ENCODE measurements around the gene HSPD1. TPM values are rescaled to one million over a fixed set of nuclear protein-coding genes. Genes with fewer than 3 reads are reported as not detected.

HSPD1 gene
- total RNA-seq, 1 donor from 2014 or later, result 326 TPM

- no peak overlapping the region for H3K4me3 Mint-ChIP-seq
- H3K27me3 Mint-ChIP-seq (ENCODE audit: low read depth), result no peaks in the 10 kb centered on the region
- no peak for DNase-seq (ENCODE audit: low spot score in 2 of 2, unreplicated experiment in 2 of 2)
- H3K9me3 Mint-ChIP-seq, result no peaks in the 10 kb centered on the region
- H3K36me3 Mint-ChIP-seq, result peaks cover 19% of the 10 kb centered on the region
- H3K27ac Mint-ChIP-seq, result no peak overlapping the region
- H3K4me1 Mint-ChIP-seq, result no peaks in the 10 kb centered on the region
- TF ChIP-seq, protein P1, sequence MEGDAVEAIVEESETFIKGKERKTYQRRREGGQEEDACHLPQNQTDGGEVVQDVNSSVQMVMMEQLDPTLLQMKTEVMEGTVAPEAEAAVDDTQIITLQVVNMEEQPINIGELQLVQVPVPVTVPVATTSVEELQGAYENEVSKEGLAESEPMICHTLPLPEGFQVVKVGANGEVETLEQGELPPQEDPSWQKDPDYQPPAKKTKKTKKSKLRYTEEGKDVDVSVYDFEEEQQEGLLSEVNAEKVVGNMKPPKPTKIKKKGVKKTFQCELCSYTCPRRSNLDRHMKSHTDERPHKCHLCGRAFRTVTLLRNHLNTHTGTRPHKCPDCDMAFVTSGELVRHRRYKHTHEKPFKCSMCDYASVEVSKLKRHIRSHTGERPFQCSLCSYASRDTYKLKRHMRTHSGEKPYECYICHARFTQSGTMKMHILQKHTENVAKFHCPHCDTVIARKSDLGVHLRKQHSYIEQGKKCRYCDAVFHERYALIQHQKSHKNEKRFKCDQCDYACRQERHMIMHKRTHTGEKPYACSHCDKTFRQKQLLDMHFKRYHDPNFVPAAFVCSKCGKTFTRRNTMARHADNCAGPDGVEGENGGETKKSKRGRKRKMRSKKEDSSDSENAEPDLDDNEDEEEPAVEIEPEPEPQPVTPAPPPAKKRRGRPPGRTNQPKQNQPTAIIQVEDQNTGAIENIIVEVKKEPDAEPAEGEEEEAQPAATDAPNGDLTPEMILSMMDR (IDR thresholded peaks at IDR 0.05; ENCODE audit: unreplicated experiment), result no peak
Observed at GRCh38 chr2:197477797-197478196, 21.8 kb downstream of the HSPD1 start.

GRCh38 chr2:197472166-197472565 lies 27.5 kb downstream of the HSPD1 start:
- Mint-ChIP-seq H3K4me3 (no peak overlapping the region), H3K27me3 (ENCODE audit: low read depth) (no peaks in the 10 kb centered on the region), H3K4me1 (no peaks in the 10 kb centered on the region), H3K27ac (no peak overlapping the region), H3K9me3 (no peaks in the 10 kb centered on the region), H3K36me3 (peaks cover 15% of the 10 kb centered on the region)
- no peak for DNase-seq (ENCODE audit: low spot score in 2 of 2, unreplicated experiment in 2 of 2)
- TF ChIP-seq, protein P1 (IDR thresholded peaks at IDR 0.05; ENCODE audit: unreplicated experiment), result no peak

DNA sequence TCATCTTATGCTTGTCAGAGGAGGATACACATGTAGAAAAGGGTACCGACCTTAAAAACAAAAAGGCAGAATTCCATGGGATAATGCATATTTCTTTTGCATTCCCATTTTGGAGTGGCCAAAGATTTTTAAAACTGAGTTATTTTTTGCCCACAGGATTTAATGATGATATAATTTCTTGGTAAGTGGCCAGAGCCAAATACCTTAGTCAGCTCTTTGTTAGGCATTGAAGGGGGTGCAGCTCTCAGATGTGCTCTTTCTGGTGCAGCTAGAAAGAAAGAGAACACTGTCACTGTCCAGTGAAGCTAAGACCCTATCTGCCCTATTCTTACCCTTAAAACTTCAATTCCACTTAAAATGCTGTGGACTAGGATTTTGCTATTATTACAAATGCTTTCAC lies 35.5 kb downstream of the HSPD1 start:
- Mint-ChIP-seq H3K36me3 (peaks cover 15% of the 10 kb centered on the region), H3K27ac (no peak overlapping the region), H3K4me3 (no peak overlapping the region), H3K9me3 (no peaks in the 10 kb centered on the region), H3K27me3 (ENCODE audit: low read depth) (no peaks in the 10 kb centered on the region), H3K4me1 (peaks cover 1% of the 10 kb centered on the region)
- TF ChIP-seq, protein P1 (IDR thresholded peaks at IDR 0.05; ENCODE audit: unreplicated experiment), result no peak
- DNase-seq (ENCODE audit: low spot score in 2 of 2, unreplicated experiment in 2 of 2), result no peak

- H3K27ac Mint-ChIP-seq, result no peak overlapping the region
- H3K4me3 Mint-ChIP-seq, result no peak overlapping the region
- TF ChIP-seq, protein P1 (IDR thresholded peaks at IDR 0.05; ENCODE audit: unreplicated experiment), result no peak
Observed at GRCh38 chr2:197461057-197461456, 38.6 kb downstream of the HSPD1 start.

GRCh38 chr2:197460649-197461048 lies 39.0 kb downstream of the HSPD1 start:
- no peak overlapping the region for H3K27ac Mint-ChIP-seq
- H3K9me3 Mint-ChIP-seq, result no peaks in the 10 kb centered on the region
- TF ChIP-seq, protein P1 (IDR thresholded peaks at IDR 0.05; ENCODE audit: unreplicated experiment), result no peak
- peaks cover 7% of the 10 kb centered on the region for H3K36me3 Mint-ChIP-seq
- H3K4me3 Mint-ChIP-seq, result no peak overlapping the region
- H3K27me3 Mint-ChIP-seq (ENCODE audit: low read depth), result no peaks in the 10 kb centered on the region
- peaks cover 1% of the 10 kb centered on the region for H3K4me1 Mint-ChIP-seq
- DNase-seq (ENCODE audit: low spot score in 2 of 2, unreplicated experiment in 2 of 2), result no peak

More at GRCh38 chr2:197461057-197461456, 38.6 kb downstream of the HSPD1 start:
- H3K4me1 Mint-ChIP-seq, result peaks cover 1% of the 10 kb centered on the region
- H3K36me3 Mint-ChIP-seq, result peaks cover 8% of the 10 kb centered on the region
- no peak for DNase-seq (ENCODE audit: low spot score in 2 of 2, unreplicated experiment in 2 of 2)
- no peaks in the 10 kb centered on the region for H3K9me3 Mint-ChIP-seq
- no peaks in the 10 kb centered on the region for H3K27me3 Mint-ChIP-seq (ENCODE audit: low read depth)

- TF ChIP-seq, protein P1 (IDR thresholded peaks at IDR 0.05; ENCODE audit: unreplicated experiment), result no peak
- Mint-ChIP-seq H3K27me3 (ENCODE audit: low read depth) (no peaks in the 10 kb centered on the region), H3K4me1 (peaks cover 15% of the 10 kb centered on the region), H3K9me3 (no peaks in the 10 kb centered on the region), H3K36me3 (no peaks in the 10 kb centered on the region), H3K27ac (no peak overlapping the region), H3K4me3 (no peak overlapping the region)
- no peak for DNase-seq (ENCODE audit: low spot score in 2 of 2, unreplicated experiment in 2 of 2)
Observed at GRCh38 chr2:197455428-197455827, 44.2 kb downstream of the HSPD1 start.

Measured in mesothelial cell of epicardium (in vitro differentiated cells).